ENCODE results near the gene EZR.
A peak's percentile ranks its signal among the peaks of the same experiment; 100 is the strongest.

Gene EZR

DNA sequence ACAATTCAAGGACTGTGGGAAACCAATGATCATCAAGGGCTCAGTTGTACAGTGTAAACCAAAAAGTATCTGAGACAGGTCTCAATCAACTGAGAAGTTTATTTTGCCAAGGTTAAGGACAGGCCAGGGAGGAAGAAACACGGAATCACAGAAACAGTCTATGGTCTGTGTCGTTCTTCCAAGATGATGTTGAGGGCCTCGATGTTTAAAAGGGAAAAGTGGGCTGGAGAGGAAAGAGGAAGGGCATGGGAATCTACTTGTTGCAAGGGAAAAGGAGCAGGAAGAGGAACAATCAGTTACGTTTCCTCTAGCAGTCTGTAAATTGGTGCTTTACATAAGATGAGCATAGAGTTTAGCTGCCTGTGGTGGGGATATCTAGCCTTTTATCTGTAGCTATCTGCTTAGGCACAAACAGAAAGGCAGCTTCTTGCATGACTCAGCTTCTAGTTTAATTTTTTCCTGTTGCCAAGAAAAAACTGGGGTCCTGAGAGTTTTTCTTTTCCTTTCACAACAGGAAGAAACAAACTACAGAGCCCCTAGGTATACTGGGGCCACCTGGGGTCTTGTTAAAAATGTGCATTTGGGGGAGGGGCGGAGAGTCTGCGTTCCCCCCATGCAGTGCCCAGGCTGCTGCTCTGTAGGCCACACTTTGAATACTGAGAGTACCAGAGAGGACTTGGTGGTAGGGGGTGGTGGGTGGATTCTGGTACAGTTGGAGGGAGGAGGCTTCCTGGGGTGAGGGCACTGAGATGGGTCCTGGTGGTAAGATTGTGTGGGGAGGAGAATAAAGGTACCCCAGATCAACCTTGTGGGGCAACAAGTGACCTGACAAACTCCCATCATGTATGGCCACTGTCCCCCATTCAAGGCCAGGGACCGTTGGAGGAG is 35.3 kb upstream of the EZR start:
- no peak overlapping the region for H3K4me3 ChIP-seq (replicated peaks; ENCODE audit: insufficient read depth, low read length)
- peak in 1 of 2 experiments; percentile 10 for DNase-seq (ENCODE audit: low read depth in 1 of 2, low spot score in 1 of 2)
- no peak for TF ChIP-seq GABPA (IDR thresholded peaks at IDR 0.05; ENCODE audit: low read depth)
- TF ChIP-seq, protein P1, sequence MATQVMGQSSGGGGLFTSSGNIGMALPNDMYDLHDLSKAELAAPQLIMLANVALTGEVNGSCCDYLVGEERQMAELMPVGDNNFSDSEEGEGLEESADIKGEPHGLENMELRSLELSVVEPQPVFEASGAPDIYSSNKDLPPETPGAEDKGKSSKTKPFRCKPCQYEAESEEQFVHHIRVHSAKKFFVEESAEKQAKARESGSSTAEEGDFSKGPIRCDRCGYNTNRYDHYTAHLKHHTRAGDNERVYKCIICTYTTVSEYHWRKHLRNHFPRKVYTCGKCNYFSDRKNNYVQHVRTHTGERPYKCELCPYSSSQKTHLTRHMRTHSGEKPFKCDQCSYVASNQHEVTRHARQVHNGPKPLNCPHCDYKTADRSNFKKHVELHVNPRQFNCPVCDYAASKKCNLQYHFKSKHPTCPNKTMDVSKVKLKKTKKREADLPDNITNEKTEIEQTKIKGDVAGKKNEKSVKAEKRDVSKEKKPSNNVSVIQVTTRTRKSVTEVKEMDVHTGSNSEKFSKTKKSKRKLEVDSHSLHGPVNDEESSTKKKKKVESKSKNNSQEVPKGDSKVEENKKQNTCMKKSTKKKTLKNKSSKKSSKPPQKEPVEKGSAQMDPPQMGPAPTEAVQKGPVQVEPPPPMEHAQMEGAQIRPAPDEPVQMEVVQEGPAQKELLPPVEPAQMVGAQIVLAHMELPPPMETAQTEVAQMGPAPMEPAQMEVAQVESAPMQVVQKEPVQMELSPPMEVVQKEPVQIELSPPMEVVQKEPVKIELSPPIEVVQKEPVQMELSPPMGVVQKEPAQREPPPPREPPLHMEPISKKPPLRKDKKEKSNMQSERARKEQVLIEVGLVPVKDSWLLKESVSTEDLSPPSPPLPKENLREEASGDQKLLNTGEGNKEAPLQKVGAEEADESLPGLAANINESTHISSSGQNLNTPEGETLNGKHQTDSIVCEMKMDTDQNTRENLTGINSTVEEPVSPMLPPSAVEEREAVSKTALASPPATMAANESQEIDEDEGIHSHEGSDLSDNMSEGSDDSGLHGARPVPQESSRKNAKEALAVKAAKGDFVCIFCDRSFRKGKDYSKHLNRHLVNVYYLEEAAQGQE (IDR thresholded peaks at IDR 0.05; ENCODE audit: insufficient replicate concordance, low read depth): no peak
- TF ChIP-seq, protein P2, sequence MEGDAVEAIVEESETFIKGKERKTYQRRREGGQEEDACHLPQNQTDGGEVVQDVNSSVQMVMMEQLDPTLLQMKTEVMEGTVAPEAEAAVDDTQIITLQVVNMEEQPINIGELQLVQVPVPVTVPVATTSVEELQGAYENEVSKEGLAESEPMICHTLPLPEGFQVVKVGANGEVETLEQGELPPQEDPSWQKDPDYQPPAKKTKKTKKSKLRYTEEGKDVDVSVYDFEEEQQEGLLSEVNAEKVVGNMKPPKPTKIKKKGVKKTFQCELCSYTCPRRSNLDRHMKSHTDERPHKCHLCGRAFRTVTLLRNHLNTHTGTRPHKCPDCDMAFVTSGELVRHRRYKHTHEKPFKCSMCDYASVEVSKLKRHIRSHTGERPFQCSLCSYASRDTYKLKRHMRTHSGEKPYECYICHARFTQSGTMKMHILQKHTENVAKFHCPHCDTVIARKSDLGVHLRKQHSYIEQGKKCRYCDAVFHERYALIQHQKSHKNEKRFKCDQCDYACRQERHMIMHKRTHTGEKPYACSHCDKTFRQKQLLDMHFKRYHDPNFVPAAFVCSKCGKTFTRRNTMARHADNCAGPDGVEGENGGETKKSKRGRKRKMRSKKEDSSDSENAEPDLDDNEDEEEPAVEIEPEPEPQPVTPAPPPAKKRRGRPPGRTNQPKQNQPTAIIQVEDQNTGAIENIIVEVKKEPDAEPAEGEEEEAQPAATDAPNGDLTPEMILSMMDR (IDR thresholded peaks at IDR 0.05; ENCODE audit: insufficient read depth, low read length): no peak
- TF ChIP-seq SPI1 (IDR thresholded peaks at IDR 0.05; ENCODE audit: borderline replicate concordance, low read depth): no peak
- no peak for TF ChIP-seq POLR2AphosphoS5 (IDR thresholded peaks at IDR 0.05; ENCODE audit: low read depth)
- no peaks in the 10 kb centered on the region for H3K27me3 ChIP-seq (ENCODE audit: insufficient read depth, poor library complexity, severe bottlenecking)
- H3K27ac ChIP-seq (replicated peaks): no peak overlapping the region

DNA sequence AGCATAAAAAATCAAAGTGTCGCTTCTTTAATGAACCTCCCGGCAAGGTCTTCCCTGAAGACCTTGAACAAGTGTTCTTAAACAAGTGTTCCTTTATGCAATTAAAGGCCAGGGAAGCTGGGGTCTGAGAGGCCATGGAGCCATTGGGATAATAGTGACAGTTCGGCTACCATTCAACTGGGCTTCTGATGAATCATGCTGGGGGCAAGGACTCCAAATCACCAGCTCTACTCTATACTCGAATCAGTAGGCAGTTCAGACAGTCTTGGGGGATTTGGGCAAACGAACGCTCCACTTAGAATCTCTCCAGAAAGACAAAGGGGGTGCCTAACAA is 34.7 kb upstream of the EZR start:
- no peak overlapping the region for H3K4me3 ChIP-seq (replicated peaks; ENCODE audit: insufficient read depth, low read length)
- TF ChIP-seq GABPA (IDR thresholded peaks at IDR 0.05; ENCODE audit: low read depth) (no peak), POLR2AphosphoS5 (IDR thresholded peaks at IDR 0.05; ENCODE audit: low read depth) (no peak), SPI1 (IDR thresholded peaks at IDR 0.05; ENCODE audit: borderline replicate concordance, low read depth) (no peak)
- TF ChIP-seq, protein P1 (IDR thresholded peaks at IDR 0.05; ENCODE audit: insufficient replicate concordance, low read depth): no peak
- TF ChIP-seq, protein P2 (IDR thresholded peaks at IDR 0.05; ENCODE audit: insufficient read depth, low read length): no peak
- H3K27me3 ChIP-seq (ENCODE audit: insufficient read depth, poor library complexity, severe bottlenecking): no peaks in the 10 kb centered on the region
- no peak overlapping the region for H3K27ac ChIP-seq (replicated peaks)
- DNase-seq (ENCODE audit: low read depth in 1 of 2, low spot score in 1 of 2): no peak

DNA sequence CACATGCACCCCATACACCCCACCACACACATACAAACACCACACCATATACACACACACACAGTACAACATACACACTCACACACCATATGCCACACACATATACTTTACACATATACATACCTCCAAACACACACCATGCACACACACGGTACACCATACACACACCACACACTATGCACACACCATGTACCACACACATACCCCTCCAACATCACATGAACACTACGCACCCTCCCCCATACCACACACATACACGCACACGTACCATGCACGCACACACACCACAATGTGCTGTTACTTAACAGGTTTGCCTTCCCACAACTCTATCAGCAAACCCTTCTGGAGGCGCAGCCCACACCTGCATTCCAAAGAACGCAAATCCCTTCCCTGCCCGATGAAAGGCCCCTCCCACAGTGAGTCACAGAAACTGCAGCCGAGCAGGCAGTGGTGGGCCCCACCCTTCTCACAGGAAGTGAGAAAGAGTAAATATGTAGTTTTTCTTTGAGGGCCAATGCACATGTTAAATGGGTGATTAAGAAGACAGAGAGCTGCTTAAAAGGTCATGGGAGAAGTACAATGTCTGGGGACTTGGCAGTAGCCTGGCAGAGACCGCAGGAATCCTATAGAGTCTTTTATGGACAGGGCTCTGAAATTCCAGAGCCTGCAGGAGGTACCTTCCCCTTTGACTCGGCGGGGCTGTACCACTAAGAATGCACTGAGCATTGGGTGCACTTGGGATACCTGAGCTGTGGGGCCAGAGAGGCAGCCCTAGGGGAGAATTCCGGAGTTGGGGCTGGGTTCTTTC is 34.1 kb upstream of the EZR start:
- no peaks in the 10 kb centered on the region for H3K27me3 ChIP-seq (ENCODE audit: insufficient read depth, poor library complexity, severe bottlenecking)
- no peak overlapping the region for H3K4me3 ChIP-seq (replicated peaks; ENCODE audit: insufficient read depth, low read length)
- no peak overlapping the region for H3K27ac ChIP-seq (replicated peaks)
- TF ChIP-seq, protein P2 (IDR thresholded peaks at IDR 0.05; ENCODE audit: insufficient read depth, low read length): no peak
- TF ChIP-seq POLR2AphosphoS5 (IDR thresholded peaks at IDR 0.05; ENCODE audit: low read depth) (no peak), SPI1 (IDR thresholded peaks at IDR 0.05; ENCODE audit: borderline replicate concordance, low read depth) (no peak), GABPA (IDR thresholded peaks at IDR 0.05; ENCODE audit: low read depth) (no peak)
- TF ChIP-seq, protein P1 (IDR thresholded peaks at IDR 0.05; ENCODE audit: insufficient replicate concordance, low read depth): no peak
- DNase-seq (ENCODE audit: low read depth in 1 of 2, low spot score in 1 of 2): peak; percentile 22 to 68

Measured in HL-60 (cell line).